Calu3 (cell line): ENCODE data around the gene LYVE1. TPM values are rescaled to one million over a fixed set of nuclear protein-coding genes. Genes with fewer than 3 reads are reported as not detected.

ENCODE experiments used
- BruUV-seq: library from RNA; stranded (reverse); fragments of 400-500 nt; replicated peaks from 2 replicates; lab custom pipeline; 2021; lab: Mats Ljungman, UMichigan
- CTCF ChIA-PET: fragments of 300-600 bp; sonication (Branson Sonifier 250); formaldehyde crosslinking; loops from one replicate; lab custom pipeline; 2022; ENCODE audit warnings: antibody characterized with exemption; lab: Charles Lee
- DNase-seq: peaks from one replicate; pipeline ENCODE4 v3.0.0; 2022
- H3K27ac Mint-ChIP-seq: one replicate; pipeline ENCODE4 v1.8.0; 2022; ENCODE audit warnings: mixed read lengths; ENCODE audit not compliant: unreplicated experiment
- H3K27me3 Mint-ChIP-seq: one replicate; pipeline ENCODE4 v1.8.0; 2022; ENCODE audit warnings: mixed read lengths; ENCODE audit not compliant: unreplicated experiment
- H3K36me3 Mint-ChIP-seq: one replicate; pipeline ENCODE4 v1.8.0; 2022; ENCODE audit warnings: mild to moderate bottlenecking, moderate library complexity, mixed read lengths; ENCODE audit not compliant: insufficient read depth, unreplicated experiment
- H3K4me1 Mint-ChIP-seq: one replicate; pipeline ENCODE4 v1.8.0; 2022; ENCODE audit warnings: mild to moderate bottlenecking, low read depth, mixed read lengths; ENCODE audit not compliant: unreplicated experiment
- H3K4me3 Mint-ChIP-seq: one replicate; pipeline ENCODE4 v1.8.0; 2022; ENCODE audit warnings: mild to moderate bottlenecking, low read depth, moderate library complexity, mixed read lengths; ENCODE audit not compliant: unreplicated experiment
- H3K9me3 Mint-ChIP-seq: one replicate; pipeline ENCODE4 v1.8.0; 2022; ENCODE audit warnings: low read depth, mixed read lengths; ENCODE audit not compliant: unreplicated experiment
- intact Hi-C: fragments of 100-400 bp; cut with micrococcal nuclease; formaldehyde crosslinking; loops from one replicate; pipeline ENCODE4 v1.10.0; 2022; ENCODE audit not compliant: unreplicated experiment
- total RNA-seq: library from RNA; stranded (reverse); gene quantifications from 2 replicates; pipeline ENCODE4 v1.2.3, GENCODE V29; 2022
- TF ChIP-seq, protein P1 (sequence below): fragments of 200-600 bp; IDR thresholded peaks from one replicate; pipeline ENCODE4 v1.8.0; 2022; ENCODE audit warnings: antibody characterized with exemption; ENCODE audit not compliant: unreplicated experiment

The LYVE1 gene
- total RNA-seq, 1 experiment from 2014 or later, result not detected

- Mint-ChIP-seq H3K9me3 (no peaks in the 10 kb centered on the region), H3K27me3 (no peaks in the 10 kb centered on the region), H3K36me3 (peaks cover 6% of the 10 kb centered on the region), H3K4me1 (peaks cover 39% of the 10 kb centered on the region), H3K27ac (peak overlapping the region; percentile 58), H3K4me3 (peak overlapping the region; percentile 34)
- CTCF ChIA-PET, result interaction anchor here (1.3 kb wide), 1 partner anchor 13 kb away, joined by 6 read pairs; the partner anchor contains the start of gene RNF141
- TF ChIP-seq, protein P1, sequence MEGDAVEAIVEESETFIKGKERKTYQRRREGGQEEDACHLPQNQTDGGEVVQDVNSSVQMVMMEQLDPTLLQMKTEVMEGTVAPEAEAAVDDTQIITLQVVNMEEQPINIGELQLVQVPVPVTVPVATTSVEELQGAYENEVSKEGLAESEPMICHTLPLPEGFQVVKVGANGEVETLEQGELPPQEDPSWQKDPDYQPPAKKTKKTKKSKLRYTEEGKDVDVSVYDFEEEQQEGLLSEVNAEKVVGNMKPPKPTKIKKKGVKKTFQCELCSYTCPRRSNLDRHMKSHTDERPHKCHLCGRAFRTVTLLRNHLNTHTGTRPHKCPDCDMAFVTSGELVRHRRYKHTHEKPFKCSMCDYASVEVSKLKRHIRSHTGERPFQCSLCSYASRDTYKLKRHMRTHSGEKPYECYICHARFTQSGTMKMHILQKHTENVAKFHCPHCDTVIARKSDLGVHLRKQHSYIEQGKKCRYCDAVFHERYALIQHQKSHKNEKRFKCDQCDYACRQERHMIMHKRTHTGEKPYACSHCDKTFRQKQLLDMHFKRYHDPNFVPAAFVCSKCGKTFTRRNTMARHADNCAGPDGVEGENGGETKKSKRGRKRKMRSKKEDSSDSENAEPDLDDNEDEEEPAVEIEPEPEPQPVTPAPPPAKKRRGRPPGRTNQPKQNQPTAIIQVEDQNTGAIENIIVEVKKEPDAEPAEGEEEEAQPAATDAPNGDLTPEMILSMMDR, result no peak
- peak; percentile 6 for DNase-seq
- no TSS peak for BruUV-seq
- intact Hi-C loops, result no loop called here
These were observed 41.2 kb downstream of the LYVE1 start for GRCh38 chr11:10526974-10527918.

DNA sequence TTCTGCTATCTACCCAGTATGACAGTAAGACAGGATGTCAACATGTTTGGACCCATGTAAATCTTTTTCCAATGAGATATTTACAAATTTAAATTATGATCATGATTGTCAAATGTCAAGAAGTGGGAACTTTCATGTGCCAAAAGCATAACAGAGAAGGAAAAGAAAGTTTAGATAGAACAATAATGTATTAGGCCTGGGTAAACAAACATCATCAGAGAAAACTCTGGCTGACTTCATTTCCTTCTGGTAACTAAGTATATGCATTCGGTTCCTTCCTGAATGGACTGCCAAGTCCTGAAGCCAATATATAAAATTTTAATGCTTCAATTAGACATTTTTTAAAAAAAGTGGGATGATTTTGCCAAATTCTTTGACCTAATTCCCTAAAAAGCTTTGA is 44.0 kb downstream of the LYVE1 start:
- no peaks in the 10 kb centered on the region for H3K9me3 Mint-ChIP-seq
- intact Hi-C loops, result no loop called here
- H3K4me1 Mint-ChIP-seq, result peaks cover 35% of the 10 kb centered on the region
- CTCF ChIA-PET, result no interaction called here
- no TSS peak for BruUV-seq
- DNase-seq, result no peak
- no peak overlapping the region for H3K4me3 Mint-ChIP-seq
- H3K36me3 Mint-ChIP-seq, result peaks cover 6% of the 10 kb centered on the region
- no peak overlapping the region for H3K27ac Mint-ChIP-seq
- TF ChIP-seq, protein P1, result no peak
- no peaks in the 10 kb centered on the region for H3K27me3 Mint-ChIP-seq

DNA sequence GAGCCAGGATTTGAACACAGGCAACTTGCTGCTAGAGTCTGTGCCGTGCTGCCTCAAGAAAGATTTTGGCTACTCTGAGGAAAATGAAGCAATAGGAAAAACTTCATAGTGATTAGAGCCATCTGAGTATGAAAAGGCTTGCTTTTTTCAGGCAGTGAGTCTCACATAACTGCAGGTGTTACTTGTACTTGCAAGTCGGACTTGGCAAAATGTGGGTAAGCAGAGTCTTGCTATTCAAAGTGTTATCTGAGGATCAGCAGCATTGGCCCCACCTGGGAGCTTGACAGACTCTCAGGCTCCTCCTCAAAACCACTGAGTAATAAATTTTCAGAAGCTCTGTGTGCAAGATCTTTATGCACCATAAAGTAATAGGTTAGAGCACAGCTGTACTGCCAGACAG is 45.5 kb downstream of the LYVE1 start:
- CTCF ChIA-PET, result no interaction called here
- BruUV-seq, result no TSS peak
- Mint-ChIP-seq H3K27ac (no peak overlapping the region), H3K4me3 (no peak overlapping the region), H3K27me3 (no peaks in the 10 kb centered on the region), H3K36me3 (peaks cover 6% of the 10 kb centered on the region), H3K4me1 (peaks cover 24% of the 10 kb centered on the region), H3K9me3 (no peaks in the 10 kb centered on the region)
- intact Hi-C loops, result no loop called here
- no peak for DNase-seq
- TF ChIP-seq, protein P1, result no peak

GRCh38 chr11:10522276-10522675 is 46.2 kb downstream of the LYVE1 start:
- no TSS peak for BruUV-seq
- no peak overlapping the region for H3K27ac Mint-ChIP-seq

More at GRCh38 chr11:10522276-10522675, 46.2 kb downstream of the LYVE1 start:
- H3K9me3 Mint-ChIP-seq, result no peaks in the 10 kb centered on the region
- H3K4me1 Mint-ChIP-seq, result peaks cover 18% of the 10 kb centered on the region
- no peak overlapping the region for H3K4me3 Mint-ChIP-seq
- H3K27me3 Mint-ChIP-seq, result no peaks in the 10 kb centered on the region
- no peak for DNase-seq
- TF ChIP-seq, protein P1, result no peak
- CTCF ChIA-PET, result no interaction called here
- H3K36me3 Mint-ChIP-seq, result peaks cover 3% of the 10 kb centered on the region
- intact Hi-C loops, result no loop called here
